GM19395 (cell line): ENCODE results near the gene DUSP16.
"Not testable (repeated sequence)": the region's sequence is repeated elsewhere in the genome, so short reads cannot be mapped to it uniquely, and the experiment has no call there.

Experiments used
- ATAC-seq: cut with Tn5 transposase; IDR thresholded peaks from one replicate; pipeline ENCODE4 v1.9.1; 2021; ENCODE audit warnings: mild to moderate bottlenecking, moderate library complexity; ENCODE audit not compliant: unreplicated experiment

The DUSP16 gene, protein sequence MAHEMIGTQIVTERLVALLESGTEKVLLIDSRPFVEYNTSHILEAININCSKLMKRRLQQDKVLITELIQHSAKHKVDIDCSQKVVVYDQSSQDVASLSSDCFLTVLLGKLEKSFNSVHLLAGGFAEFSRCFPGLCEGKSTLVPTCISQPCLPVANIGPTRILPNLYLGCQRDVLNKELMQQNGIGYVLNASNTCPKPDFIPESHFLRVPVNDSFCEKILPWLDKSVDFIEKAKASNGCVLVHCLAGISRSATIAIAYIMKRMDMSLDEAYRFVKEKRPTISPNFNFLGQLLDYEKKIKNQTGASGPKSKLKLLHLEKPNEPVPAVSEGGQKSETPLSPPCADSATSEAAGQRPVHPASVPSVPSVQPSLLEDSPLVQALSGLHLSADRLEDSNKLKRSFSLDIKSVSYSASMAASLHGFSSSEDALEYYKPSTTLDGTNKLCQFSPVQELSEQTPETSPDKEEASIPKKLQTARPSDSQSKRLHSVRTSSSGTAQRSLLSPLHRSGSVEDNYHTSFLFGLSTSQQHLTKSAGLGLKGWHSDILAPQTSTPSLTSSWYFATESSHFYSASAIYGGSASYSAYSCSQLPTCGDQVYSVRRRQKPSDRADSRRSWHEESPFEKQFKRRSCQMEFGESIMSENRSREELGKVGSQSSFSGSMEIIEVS

DNA sequence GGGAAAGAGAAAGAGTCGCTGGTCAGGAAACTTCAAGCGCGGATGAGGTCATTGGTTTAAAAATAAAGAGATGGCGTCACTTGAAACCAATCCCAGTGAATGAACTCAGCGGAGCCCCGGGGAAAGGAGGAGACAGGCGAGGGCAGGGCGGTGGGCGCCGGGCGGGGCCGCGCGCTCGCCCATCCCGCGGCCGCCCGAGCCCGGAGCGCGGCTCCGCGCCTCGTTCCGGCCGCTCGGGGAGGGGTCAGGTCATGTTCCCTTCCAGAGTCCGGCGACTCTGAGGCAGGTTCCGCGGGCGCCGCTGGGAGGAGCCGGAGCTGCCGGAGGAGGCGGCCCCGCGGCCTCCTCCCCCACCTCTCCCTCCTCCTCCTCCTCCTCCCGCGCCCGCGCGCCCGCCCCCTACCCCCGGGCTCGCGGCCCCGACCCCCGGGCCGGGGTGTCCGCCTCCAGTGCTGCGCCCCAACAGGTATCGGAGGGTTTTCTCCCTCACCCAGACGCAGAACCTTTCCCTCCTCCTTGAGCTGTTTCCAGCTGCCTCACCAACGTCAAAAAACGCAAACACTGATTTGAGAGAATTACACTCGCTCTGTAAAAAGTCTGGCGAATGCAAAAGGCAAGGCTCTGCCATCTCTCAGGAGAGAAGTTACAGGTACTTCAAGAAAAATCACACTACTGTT lies at the start of gene DUSP16:
Gene DUSP16, minus strand, starts transcription at position 279 of the 677 bp plus-strand sequence. CDS start 41,765 bp downstream, outside the sequence.
- ATAC-seq = peak; percentile 67

DNA sequence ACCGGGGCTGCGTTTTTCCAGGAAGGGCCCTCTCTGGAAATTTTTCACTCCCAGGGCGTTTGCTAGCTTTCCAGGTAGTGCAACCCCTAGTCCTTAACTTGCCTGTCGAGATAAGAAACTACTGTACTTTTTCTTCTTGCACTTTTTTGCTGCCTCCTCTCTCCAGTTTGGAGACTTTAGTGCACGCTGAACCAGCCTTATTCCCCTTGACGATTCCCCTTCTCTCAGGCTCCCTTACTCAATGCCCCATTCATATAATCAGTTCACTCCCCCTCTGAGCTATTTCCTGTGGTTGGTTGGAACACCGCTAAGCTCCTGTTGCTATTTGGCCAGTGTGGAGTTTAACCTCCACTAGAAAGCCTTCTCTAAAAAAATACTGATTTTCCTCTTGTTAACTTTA lies 49.7 kb upstream of the DUSP16 start:
- ATAC-seq = no peak

DNA sequence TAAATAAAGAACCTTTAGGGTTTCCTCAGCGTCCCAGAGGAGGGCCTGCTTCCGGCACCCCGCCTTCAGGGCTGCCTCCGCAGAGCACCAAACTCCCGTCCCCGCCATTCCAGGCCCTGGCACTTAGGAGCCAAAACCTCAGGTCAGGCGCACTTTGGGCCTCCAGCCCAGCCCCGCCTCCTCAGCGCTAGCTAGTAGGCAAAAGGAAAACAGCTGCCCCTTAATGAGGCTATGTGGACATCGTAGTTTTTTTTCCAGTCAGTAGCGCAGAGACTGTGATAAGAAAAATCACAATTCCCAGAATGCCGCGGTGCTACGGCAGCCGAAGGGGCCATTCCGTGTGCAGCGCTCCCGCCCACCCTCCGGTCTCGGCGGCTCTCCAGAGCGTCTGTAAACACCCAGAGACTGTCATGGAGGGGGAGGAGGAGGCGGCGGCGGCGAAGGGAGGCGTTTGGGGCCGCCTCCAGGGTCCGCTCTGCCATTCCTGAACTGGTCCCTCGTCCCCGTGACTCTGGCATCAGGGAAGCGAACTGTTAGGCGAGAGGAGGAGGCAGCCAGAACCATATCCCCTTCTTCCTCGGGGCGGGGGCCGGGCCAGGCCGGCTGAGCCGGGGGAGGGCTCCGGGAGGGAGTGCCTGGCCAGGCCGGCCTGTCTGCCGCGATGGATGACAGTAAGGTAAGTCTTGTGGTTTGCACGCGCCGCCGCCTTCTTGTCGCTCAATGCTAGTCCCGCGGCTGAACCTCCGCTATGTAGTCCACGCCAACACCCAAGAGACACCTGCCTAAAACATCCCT lies 49.0 kb upstream of the DUSP16 start, which contains the start of gene CREBL2:
Gene CREBL2, plus strand, starts transcription at position 365 of the 795 bp plus-strand sequence. Its CDS starts 297 bp downstream, at position 662.
- peak; percentile 79 for ATAC-seq

DNA sequence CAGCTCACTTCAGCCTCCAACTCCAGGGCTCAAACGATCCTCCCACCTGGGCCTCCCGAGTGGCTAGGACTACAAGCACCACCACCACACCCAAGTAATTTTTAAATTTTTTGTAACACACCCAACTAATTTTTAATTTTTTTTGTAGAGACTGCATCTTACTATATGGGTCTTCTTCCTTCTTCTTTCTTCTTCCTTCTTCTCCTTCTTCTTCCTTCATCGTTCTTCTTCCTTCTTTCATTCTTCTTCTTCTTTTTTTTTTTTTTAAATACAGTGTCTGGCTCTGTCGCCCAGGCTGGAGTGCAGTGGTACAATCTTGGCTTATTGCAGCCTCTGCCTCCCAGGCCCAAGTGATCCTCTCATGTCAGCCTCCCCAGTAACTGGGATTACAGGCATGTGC lies 48.0 kb upstream of the DUSP16 start:
- ATAC-seq = no peak

DNA sequence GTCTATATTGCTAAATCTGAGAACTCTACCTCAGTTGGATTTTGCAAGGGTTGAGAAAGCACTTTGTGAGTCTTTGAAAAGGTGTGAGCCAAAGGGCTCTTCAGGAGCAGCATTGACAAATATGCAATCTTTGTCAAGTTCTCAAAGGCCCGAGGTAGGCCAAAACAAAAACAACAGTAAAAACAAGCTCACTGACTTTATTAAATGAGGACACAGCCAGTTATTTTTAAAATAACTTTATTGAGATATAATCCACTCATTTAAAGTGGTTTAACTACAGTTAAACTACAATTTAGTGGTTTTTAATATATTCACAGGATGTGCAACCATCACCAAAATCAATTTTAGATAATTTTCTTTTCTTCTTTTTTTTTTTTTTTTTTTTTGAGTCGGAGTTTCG lies 47.0 kb upstream of the DUSP16 start:
- no peak for ATAC-seq

DNA sequence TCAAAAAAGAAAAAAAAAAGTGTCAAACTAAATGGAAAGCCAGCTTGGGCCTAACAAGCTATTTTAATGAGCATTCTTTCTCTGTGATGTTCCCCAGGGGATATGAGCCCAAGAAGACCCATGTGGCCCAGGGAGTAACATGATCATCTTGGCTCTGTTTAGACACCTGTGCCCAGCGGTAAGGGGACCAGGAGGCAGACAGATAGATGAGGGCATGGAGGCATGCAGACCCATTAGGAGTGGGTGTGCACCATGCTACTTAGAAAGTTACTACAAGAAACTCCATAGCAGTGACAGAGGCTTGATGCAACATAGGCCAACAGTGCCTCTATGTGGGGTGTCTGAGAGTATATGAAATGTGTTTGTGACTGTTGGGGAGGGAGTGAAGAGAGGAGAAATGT lies 45.9 kb upstream of the DUSP16 start:
- no peak for ATAC-seq

DNA sequence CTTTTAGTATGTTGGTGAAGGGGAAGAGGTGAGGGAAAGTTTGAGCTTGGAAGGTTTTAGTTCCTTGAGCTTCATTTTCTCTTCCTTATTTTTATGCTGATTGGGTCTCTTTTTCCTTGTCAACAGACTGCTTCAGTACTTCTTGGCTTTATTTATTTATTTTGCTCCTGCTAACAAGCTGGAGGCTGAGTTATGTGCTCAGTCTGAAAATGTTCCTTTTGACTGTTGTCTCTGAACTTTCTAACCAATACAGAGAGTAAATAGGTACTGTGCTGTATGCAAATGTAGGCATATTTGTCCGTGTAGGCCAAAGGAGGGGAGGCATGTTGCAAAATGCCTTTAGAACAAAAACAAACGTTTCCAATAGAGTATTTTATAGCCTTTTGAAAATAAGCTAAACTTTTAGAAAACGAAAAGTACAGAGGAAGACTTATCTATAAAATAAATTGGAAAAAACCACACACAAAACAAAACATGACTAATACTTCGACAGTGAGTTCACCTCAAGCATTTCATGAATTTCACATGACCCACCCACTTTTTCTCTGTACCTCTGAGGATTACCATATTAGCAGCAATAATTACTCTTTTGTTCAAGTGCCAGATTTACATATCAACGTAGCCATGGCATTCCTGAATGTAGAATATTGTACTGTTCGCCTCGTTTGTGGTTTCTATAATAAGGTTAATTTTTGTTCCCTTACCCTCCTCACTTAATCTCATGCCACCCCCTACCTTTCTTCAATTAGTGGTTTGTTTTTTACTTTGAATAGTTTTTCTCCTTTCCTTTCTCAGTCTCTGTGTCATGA lies 44.3 kb upstream of the DUSP16 start:
- ATAC-seq = peak; percentile 58

DNA sequence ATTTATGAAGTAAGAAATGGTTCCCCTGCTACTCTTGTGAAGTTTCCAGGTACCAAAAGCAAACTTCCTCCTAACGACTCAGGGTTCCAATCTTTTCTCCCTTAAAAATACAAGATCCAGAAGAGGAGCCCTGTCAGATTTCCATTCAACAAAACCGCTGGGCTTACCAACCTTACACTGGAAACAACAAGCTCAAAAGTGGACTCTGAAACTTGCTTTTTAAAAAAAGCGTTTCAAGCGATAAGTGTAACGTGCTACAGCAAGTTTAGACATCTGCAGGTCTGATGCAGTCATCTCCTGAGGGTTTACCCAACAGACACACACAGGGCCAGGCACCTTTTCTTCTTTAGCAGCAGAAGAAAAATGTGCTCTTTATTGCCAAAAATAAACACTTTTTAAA lies 42.1 kb upstream of the DUSP16 start:
- ATAC-seq = no peak

DNA sequence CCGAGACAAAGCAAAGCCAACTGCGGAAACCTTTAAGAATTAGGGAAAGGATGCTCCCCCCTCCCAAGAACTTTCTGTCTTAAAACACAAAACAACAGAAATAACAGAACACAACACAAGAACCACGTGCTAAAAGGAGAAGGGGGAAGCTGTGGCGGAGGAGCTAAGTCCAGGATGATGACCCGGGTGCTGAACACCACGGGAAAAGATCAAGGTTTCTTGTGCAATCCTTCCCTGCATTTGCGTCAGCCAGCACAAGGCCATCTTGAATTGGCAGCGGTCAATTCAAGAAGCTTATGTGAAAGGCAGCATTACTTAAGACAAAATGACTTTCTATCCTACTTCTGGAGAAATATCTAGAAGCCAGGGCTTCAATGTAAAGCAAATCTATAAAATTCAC lies 38.0 kb upstream of the DUSP16 start:
- ATAC-seq = no peak

DNA sequence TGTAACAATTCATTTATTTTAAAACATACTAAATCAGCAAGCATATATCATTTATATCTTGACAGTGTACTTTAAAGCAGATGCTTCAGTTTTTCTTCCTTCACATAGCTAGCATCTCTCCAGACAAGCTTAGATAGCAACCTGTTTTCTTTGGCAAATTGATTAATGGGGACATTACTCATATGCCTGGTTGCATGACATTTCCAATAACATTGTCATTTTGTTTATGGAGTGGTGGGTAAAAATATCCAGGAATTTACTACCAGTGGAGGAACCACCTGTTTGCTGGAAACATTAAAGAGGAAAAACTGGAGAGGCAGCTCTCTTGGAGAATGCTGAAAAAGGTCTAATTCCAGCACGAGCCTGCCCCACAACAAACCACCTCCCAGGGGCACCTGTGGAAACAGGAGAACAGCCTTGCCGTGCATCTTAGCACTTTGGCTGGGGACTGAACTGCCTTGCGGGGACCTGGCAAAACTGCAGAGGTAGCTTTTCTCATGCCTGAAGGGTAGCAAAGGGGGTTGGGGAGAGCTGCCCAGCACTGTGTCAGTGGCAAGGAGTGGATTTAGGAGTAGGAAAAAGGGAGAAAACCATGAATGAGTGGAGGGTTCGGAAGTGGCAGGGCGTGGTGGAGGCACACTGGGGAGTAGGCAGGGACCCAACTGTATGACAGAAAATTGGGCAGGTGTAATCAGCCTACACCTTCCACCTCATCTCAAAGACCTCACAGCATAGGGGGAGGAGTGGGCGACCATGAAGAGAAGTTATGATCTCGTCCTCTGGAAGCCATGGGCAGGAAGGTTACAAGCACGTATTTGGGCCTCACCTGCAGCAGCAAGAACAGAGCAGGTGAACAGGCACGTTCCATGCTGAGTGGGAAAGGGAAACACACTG lies 37.3 kb upstream of the DUSP16 start:
- no peak for ATAC-seq

DNA sequence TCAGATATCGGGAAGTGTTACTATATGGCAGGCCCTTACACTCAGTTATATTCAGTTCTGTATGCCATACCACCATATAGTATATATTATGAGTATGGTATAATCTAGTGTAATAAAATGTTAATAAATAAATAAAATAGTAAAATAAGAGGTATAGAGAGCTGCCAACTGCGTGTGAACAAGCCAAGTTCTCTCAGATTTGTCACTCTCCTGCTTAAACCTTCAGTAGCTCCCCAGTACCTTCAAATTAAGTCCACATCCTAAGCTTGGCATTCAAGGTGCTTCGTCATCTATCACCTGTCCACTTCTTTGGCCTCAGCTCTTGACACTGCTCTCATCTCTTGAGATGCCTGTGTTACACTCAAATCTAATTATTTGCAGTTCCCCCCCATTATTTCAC lies 36.2 kb upstream of the DUSP16 start:
- no peak for ATAC-seq

DNA sequence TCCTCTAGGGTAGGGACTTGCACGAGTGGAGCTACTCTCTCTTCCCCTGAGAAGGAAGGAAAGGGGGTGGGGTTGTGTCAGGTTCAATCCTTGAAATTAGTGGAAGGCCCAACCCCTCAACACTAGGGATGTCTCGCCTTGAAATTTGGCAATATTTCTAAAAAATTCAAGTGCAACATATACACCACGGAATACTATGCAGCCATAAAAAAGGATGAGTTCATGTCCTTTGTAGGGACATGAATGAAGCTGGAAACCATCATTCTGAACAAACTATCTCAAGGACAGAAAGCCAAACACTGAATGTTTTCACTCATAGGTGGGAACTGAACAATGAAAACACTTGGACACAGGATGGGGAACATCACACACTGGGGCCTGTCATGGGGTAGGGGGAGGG lies 33.9 kb upstream of the DUSP16 start:
- not testable (repeated sequence) for ATAC-seq

DNA sequence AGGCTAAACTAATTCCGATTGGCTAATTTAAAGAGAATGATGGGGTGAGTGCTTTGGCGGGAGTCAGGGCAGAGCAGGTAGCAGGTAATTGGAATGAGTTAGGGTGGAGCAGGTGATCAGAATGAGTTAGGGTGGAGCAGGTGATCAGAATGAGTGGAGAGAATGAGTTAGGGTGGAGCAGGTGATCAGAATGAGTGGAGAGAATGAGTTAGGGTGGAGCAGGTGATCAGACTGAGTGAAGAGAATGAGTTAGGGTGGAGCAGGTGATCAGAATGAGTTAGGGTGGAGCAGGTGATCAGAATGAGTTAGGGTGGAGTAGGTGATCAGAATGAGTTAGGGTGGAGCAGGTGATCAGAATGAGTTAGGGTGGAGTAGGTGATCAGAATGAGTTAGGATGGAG lies 33.3 kb upstream of the DUSP16 start:
- not testable (repeated sequence) for ATAC-seq

DNA sequence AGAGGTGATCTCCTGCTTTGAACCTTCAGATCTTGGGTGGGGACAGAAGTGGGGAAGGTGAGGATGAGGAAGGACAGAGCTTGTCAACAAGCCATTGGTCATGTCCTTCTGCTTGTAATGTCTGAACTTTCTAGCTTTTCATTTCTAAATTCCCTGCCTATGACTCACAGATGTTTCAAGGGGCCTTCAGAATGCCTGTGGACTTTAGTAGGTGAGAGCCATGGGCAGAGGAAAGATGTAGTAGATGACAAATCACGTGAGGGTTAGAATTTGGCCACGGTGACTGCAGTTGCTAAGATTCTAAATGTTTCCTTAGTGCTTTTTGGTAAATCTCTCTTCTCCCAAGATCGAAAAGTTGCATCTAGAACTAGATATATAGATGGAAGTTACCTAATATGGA lies 30.3 kb upstream of the DUSP16 start:
- no peak for ATAC-seq

DNA sequence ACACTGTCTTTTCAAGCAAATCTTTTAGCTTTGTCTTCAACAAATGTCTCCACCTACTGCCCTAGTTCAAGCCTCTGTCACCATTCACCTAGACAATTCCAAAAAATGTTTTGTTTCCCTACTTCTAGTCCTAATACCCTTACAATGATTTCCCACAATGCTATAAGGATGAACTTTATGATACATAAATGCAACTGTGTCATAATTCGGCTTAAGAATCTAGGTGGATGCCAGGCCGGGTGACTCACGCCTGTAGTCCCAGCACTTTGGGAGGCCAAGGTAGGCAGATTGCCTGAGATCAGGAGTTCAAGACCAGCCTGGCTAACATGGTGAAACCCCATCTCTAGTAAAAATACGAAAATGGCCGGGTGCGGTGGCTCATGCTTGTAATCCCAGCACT lies 28.3 kb upstream of the DUSP16 start:
- ATAC-seq = no peak

DNA sequence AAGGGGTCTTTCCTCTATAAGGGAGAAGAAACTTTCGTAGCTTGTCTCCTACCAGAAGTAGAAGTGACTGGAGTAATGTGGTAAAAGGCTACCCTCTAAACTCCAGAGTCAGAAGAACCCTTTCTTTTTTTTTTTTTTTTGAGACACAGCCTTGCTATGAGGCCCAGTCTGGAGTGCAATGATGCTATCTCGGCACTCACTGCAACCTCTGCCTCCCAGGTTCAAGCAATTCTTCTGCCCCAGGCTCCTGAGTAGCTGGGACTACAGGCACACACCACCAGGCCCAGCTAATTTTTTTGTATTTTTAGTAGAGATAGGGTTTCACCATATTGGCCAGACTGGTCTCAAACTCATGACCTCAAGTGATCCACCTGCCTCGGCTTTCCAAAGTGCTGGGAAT lies 25.8 kb upstream of the DUSP16 start:
- ATAC-seq = not testable (repeated sequence)

DNA sequence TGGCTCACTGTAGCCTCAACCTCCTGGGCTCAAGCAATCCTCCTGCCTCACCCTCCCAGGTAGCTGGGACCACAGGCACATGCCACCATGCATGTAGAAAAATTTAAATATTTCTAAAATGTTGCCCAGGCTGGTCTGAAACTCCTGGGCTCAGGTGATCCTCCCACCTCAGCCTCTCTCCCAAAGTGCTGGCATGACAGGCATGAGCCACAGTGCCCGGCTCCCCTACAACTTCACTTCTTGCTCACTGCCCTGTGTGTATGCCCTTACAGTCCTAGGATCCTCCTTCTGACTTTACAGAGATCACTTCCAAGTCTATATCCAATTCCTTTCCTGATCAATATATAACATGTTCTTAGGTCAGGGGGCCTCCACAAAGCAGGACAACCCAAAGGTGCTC lies 25.2 kb upstream of the DUSP16 start:
- ATAC-seq = no peak

DNA sequence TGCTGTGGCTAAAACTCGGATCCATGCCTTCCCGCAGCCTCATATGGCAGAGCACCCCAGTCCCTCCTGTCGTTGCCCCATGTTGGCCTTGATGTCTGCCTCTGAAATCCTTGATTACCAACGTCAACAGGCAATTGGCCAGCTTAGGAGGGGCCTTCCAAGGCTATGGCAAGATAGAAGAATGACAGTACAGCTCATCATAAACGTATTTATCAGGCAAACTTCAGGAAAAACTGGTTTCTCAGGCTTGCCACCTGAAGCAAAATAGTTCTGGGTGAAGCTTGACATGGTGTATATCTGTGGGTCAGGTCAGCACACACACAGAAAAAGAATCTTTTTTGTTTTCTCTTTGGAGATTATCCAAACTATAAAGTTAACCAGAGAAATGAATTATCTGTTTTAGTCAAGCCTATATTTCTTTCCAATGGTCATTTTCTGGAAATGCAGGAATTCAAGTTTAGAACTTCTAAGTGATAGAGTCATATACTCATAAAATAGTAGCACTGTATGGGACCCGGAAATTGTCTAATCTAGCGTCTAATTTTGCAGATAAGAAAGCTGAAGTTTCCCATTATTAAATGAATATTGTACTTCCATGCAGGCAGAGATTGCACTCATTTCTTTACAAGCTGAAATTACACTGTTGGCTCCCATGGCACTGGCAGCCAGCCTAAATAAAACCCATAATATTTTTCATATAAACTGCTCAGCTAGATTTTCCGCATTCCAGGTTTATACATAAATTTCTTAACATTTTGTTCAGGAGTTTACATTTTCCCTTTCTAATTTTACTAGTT lies 24.4 kb upstream of the DUSP16 start:
- no peak for ATAC-seq
